ENCODE data around the gene PDSS2. TPM values are rescaled to one million over a fixed set of nuclear protein-coding genes. Genes with fewer than 3 reads are reported as not detected.

Gene PDSS2
- polyA plus RNA-seq, 1 experiment, result 11.6 TPM

DNA sequence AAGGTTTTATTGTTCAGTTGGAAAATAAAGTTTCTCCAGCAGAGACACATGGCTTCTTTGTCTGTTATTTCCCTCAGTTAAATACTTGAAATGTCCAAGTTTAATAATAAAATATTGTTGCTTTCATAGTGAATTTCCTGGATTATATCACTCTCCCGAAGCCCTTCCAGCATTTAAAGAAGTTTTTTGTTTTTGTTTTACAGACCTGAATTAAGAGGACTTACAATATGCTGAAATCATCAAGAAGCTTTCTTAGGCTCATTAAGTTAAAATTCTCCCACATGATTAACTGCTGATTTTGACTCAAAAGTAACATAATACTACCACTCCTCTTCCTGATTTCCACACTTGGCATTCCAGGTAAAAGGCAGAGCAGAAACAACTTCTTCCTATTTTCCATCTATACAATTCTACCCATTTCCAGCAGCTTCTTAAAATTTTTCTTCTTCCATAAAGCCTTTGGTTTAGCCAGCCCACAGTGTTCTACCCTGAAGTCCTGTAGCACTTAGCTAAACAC is 35.8 kb downstream of the PDSS2 start:
- CTCF ChIA-PET, result no interaction called here
- TF ChIP-seq CTCF (IDR thresholded peaks at IDR 0.05; ENCODE audit: insufficient read depth, low read depth, low read length), result no peak
- POLR2A ChIA-PET, result no interaction called here
- H3K36me3 ChIP-seq (ENCODE audit: control insufficient read depth, insufficient read depth, low read length), result peaks cover 1% of the 10 kb centered on the region; the same call in 1 of the 2 replicates
- DNase-seq (ENCODE audit: low read depth), result no peak
- no peaks in the 10 kb centered on the region for H3K27me3 ChIP-seq (ENCODE audit: control insufficient read depth, insufficient read depth, low read length)
- no peak overlapping the region for H3K4me3 ChIP-seq (ENCODE audit: low read depth, low read length)

DNA sequence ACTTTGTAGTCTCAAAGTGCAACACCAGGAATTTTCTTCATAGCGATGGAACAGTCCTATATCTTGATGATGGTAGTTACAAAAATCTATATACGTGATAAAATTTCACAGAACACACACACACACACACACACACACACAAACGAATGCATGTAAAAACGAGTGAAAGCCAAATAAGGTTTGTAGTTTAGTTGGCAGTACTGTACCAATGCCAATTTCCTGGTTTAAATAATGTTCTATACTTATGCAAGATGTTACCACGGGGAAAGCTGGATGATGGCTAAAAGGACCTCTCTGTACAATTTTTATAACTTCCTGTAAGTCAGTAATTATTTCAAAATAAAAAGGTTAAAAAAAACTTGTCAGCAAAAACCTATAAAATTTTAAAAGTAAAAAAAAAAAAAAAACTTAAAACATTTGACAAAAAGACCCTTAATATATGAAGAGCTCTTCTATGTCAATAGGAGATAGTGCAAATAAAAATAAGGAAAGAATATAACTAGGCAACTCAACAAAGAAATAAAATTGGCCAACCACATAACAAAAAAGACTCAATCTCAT is 37.6 kb downstream of the PDSS2 start:
- CTCF ChIA-PET, result interaction anchor here (1.6 kb wide), 1 partner anchor 104 kb away, joined by 3 read pairs; no protein-coding TSS in a partner anchor

GRCh38 chr6:107419733-107420132 is 39.6 kb downstream of the PDSS2 start:
- TF ChIP-seq CTCF (IDR thresholded peaks at IDR 0.05; ENCODE audit: insufficient read depth, low read depth, low read length), result no peak
- no peaks in the 10 kb centered on the region for H3K27me3 ChIP-seq (ENCODE audit: control insufficient read depth, insufficient read depth, low read length)
- ChIA-PET POLR2A (no interaction called here), CTCF (interaction anchor here (0.6 kb wide), 1 partner anchor 154 kb away, joined by 3 read pairs; no protein-coding TSS in a partner anchor)
- H3K4me3 ChIP-seq (ENCODE audit: low read depth, low read length), result no peak overlapping the region
- no peak for DNase-seq (ENCODE audit: low read depth)
- H3K36me3 ChIP-seq (ENCODE audit: control insufficient read depth, insufficient read depth, low read length), result no peaks in the 10 kb centered on the region

More for the DNA sequence above, 37.6 kb downstream of the PDSS2 start:
- POLR2A ChIA-PET, result no interaction called here
- no peak overlapping the region for H3K4me3 ChIP-seq (ENCODE audit: low read depth, low read length)
- no peak for DNase-seq (ENCODE audit: low read depth)
- peaks cover 1% of the 10 kb centered on the region; the same call in 1 of the 2 replicates for H3K36me3 ChIP-seq (ENCODE audit: control insufficient read depth, insufficient read depth, low read length)
- no peak for TF ChIP-seq CTCF (IDR thresholded peaks at IDR 0.05; ENCODE audit: insufficient read depth, low read depth, low read length)
- H3K27me3 ChIP-seq (ENCODE audit: control insufficient read depth, insufficient read depth, low read length), result no peaks in the 10 kb centered on the region

GRCh38 chr6:107418118-107418517 is 41.2 kb downstream of the PDSS2 start:
- H3K36me3 ChIP-seq (ENCODE audit: control insufficient read depth, insufficient read depth, low read length), result no peaks in the 10 kb centered on the region
- CTCF ChIA-PET, result interaction anchor here (0.7 to 1.5 kb wide), 3 partner anchors 11 to 239 kb away, joined by 3 to 4 read pairs (median 3); no protein-coding TSS in a partner anchor
- DNase-seq (ENCODE audit: low read depth), result no peak

GRCh38 chr6:107416145-107416544 is 43.2 kb downstream of the PDSS2 start:
- Histone ChIP-seq H3K4me3 (ENCODE audit: low read depth, low read length) (no peak overlapping the region), H3K36me3 (ENCODE audit: control insufficient read depth, insufficient read depth, low read length) (no peaks in the 10 kb centered on the region), H3K27me3 (ENCODE audit: control insufficient read depth, insufficient read depth, low read length) (no peaks in the 10 kb centered on the region)
- ChIA-PET CTCF (no interaction called here), POLR2A (no interaction called here)
- DNase-seq (ENCODE audit: low read depth), result no peak
- TF ChIP-seq CTCF (IDR thresholded peaks at IDR 0.05; ENCODE audit: insufficient read depth, low read depth, low read length), result no peak

More at GRCh38 chr6:107418118-107418517, 41.2 kb downstream of the PDSS2 start:
- Histone ChIP-seq H3K27me3 (ENCODE audit: control insufficient read depth, insufficient read depth, low read length) (no peaks in the 10 kb centered on the region), H3K4me3 (ENCODE audit: low read depth, low read length) (no peak overlapping the region)
- peak; percentile 51 for TF ChIP-seq CTCF (IDR thresholded peaks at IDR 0.05; ENCODE audit: insufficient read depth, low read depth, low read length)
- POLR2A ChIA-PET, result no interaction called here

Data from BJ (cell line).